Mesendoderm (in vitro differentiated cells): ENCODE results near the gene ABTB1.

Experiments used
- DNase-seq: peaks from one replicate; pipeline ENCODE4 v3.0.0; 2013
- H2AK5ac ChIP-seq: 2 replicates; pipeline ENCODE4 v1.6.1; 2013; ENCODE audit warnings: low read length, inconsistent platforms
- H2BK120ac ChIP-seq: 2 replicates; pipeline ENCODE4 v1.6.1; 2013; ENCODE audit warnings: low read depth, mild to moderate bottlenecking, low read length, moderate library complexity, mixed read lengths
- H2BK15ac ChIP-seq: replicated peaks from 2 replicates; pipeline ENCODE4 v1.6.1; 2013; ENCODE audit warnings: low read depth, mild to moderate bottlenecking, moderate library complexity
- H2BK5ac ChIP-seq: 2 replicates; pipeline ENCODE4 v1.6.1; 2013; ENCODE audit warnings: low read length, inconsistent platforms
- H3K18ac ChIP-seq: 2 replicates; pipeline ENCODE4 v1.6.1; 2013; ENCODE audit warnings: mild to moderate bottlenecking, low read length, mixed read lengths
- H3K23ac ChIP-seq: one replicate; pipeline ENCODE4 v1.6.1; 2013; ENCODE audit warnings: low read length
- H3K27ac ChIP-seq: 2 replicates; pipeline ENCODE4 v1.5.1; 2013; ENCODE audit warnings: low read depth, mild to moderate bottlenecking, inconsistent platforms, low read length, moderate library complexity
- H3K27me3 ChIP-seq: 2 replicates; pipeline ENCODE4 v1.6.1; 2013; ENCODE audit warnings: low read length, control low read depth, mild to moderate bottlenecking, inconsistent platforms; ENCODE audit not compliant: insufficient read depth, poor library complexity
- H3K36me3 ChIP-seq: 2 replicates; pipeline ENCODE4 v1.6.1; 2013; ENCODE audit warnings: low read length, inconsistent platforms; ENCODE audit not compliant: control insufficient read depth, insufficient read depth
- H3K4ac ChIP-seq: one replicate; pipeline ENCODE4 v1.6.1; 2013; ENCODE audit warnings: low read depth, mild to moderate bottlenecking, low read length, moderate library complexity
- H3K4me1 ChIP-seq: 2 replicates; pipeline ENCODE4 v1.6.1; 2013; ENCODE audit warnings: low read depth, low read length, inconsistent platforms; ENCODE audit not compliant: control insufficient read depth
- H3K4me2 ChIP-seq: 2 replicates; pipeline ENCODE4 v1.6.1; 2013; ENCODE audit warnings: low read length
- H3K4me3 ChIP-seq: 2 replicates; pipeline ENCODE4 v1.5.1; 2013; ENCODE audit warnings: mild to moderate bottlenecking, low read length
- H3K56ac ChIP-seq: one replicate; pipeline ENCODE4 v1.6.1; 2013; ENCODE audit warnings: low read length
- H3K79me1 ChIP-seq: 2 replicates; pipeline ENCODE4 v1.6.1; 2013; ENCODE audit warnings: low read length, inconsistent platforms
- H3K79me2 ChIP-seq: 2 replicates; pipeline ENCODE4 v1.6.1; 2013; ENCODE audit warnings: mild to moderate bottlenecking, low read length; ENCODE audit not compliant: control insufficient read depth, insufficient read depth
- H3K9ac ChIP-seq: 2 replicates; pipeline ENCODE4 v1.6.1; 2013; ENCODE audit warnings: low read length, inconsistent platforms
- H4K5ac ChIP-seq: one replicate; pipeline ENCODE4 v1.6.1; 2013; ENCODE audit warnings: low read length
- H4K8ac ChIP-seq: one replicate; pipeline ENCODE4 v1.6.1; 2013; ENCODE audit warnings: low read depth, mild to moderate bottlenecking, control low read depth, low read length, moderate library complexity
- WGBS: extraction: QIAGEN DNeasy Blood & Tissue Kit; methylation state at CpG from one replicate; pipeline ENCODE4 v1.1.7; 2013; ENCODE audit warnings: low lambda C conversion rate, missing lambda C conversion rate; ENCODE audit not compliant: insufficient coverage; ENCODE audit errors: extremely low coverage; 5-methylcytosine and 5-hydroxymethylcytosine counted together

Gene ABTB1

GRCh38 chr3:127728417-127729015 is 55.8 kb downstream of the ABTB1 start:
- H4K5ac ChIP-seq: no peak overlapping the region
- DNase-seq: no peak

GRCh38 chr3:127729556-127730056 is 56.9 kb downstream of the ABTB1 start:
- Histone ChIP-seq H3K79me2 (no peaks in the 10 kb centered on the region), H2AK5ac (no peak overlapping the region), H3K27ac (no peak overlapping the region), H2BK120ac (no peak overlapping the region), H3K23ac (no peak overlapping the region), H2BK5ac (no peak overlapping the region), H3K27me3 (no peaks in the 10 kb centered on the region), H3K56ac (no peak overlapping the region), H2BK15ac (no peak overlapping the region), H4K5ac (no peak overlapping the region), H4K8ac (no peak overlapping the region), H3K4me3 (no peak overlapping the region), H3K4ac (no peak overlapping the region), H3K9ac (no peak overlapping the region), H3K18ac (no peak overlapping the region), H3K79me1 (no peaks in the 10 kb centered on the region), H3K36me3 (no peaks in the 10 kb centered on the region), H3K4me1 (peaks cover 3% of the 10 kb centered on the region), H3K4me2 (no peak overlapping the region)
- no CpG with 5 or more reads among the region's 4 CpGs for WGBS
- no peak for DNase-seq

More at GRCh38 chr3:127728417-127729015, 55.8 kb downstream of the ABTB1 start:
- Histone ChIP-seq H3K27me3 (no peaks in the 10 kb centered on the region), H3K23ac (no peak overlapping the region), H2BK15ac (no peak overlapping the region), H3K18ac (no peak overlapping the region), H3K79me2 (no peaks in the 10 kb centered on the region), H2BK5ac (no peak overlapping the region), H3K36me3 (no peaks in the 10 kb centered on the region), H4K8ac (no peak overlapping the region), H3K4ac (no peak overlapping the region), H3K4me2 (no peak overlapping the region), H3K9ac (no peak overlapping the region), H2AK5ac (no peak overlapping the region), H3K4me1 (peaks cover 3% of the 10 kb centered on the region), H3K4me3 (no peak overlapping the region), H3K79me1 (no peaks in the 10 kb centered on the region), H3K56ac (no peak overlapping the region), H3K27ac (no peak overlapping the region), H2BK120ac (no peak overlapping the region)
- WGBS: no CpG with 5 or more reads among the region's 7 CpGs

- no peaks in the 10 kb centered on the region for H3K79me1 ChIP-seq
- no peak overlapping the region for H4K5ac ChIP-seq
- H3K36me3 ChIP-seq: no peaks in the 10 kb centered on the region
- DNase-seq: no peak
- H2AK5ac ChIP-seq: no peak overlapping the region
- no peak overlapping the region for H3K56ac ChIP-seq
- H3K4me3 ChIP-seq: no peak overlapping the region
- H3K4ac ChIP-seq: no peak overlapping the region
- H3K9ac ChIP-seq: no peak overlapping the region
- no peak overlapping the region for H3K18ac ChIP-seq
- H2BK15ac ChIP-seq: no peak overlapping the region
- no peak overlapping the region for H2BK5ac ChIP-seq
- H3K4me2 ChIP-seq: no peak overlapping the region
- H3K27me3 ChIP-seq: no peaks in the 10 kb centered on the region
- WGBS: no CpG with 5 or more reads among the region's 8 CpGs
- no peak overlapping the region for H3K23ac ChIP-seq
- no peak overlapping the region for H3K27ac ChIP-seq
- peaks cover 5% of the 10 kb centered on the region for H3K4me1 ChIP-seq
- H3K79me2 ChIP-seq: no peaks in the 10 kb centered on the region
- H4K8ac ChIP-seq: no peak overlapping the region
- H2BK120ac ChIP-seq: no peak overlapping the region
Observed at GRCh38 chr3:127730171-127730570, 57.4 kb downstream of the ABTB1 start.
